ENCODE data around the gene TMTC1.

Gene TMTC1

DNA sequence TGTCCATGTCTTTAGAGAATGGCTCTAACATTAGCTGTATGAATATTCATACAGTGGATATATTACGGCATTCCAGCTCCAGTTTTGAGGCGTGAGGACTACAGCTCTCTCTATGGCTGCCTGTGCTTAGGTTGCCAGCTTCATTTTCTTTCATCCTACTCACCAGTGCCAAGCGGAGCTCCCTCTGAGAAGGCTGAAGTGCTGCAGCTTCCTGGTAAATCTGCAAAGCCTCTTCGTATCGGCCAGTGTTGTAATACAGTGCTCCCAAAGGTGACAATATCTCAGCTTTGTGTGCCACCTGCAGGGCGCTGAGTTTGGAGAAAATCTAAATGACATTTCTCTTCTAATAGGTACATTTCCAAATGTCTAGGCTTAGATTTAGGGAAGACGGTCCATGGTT lies 266.5 kb downstream of the TMTC1 start:
- DNase-seq: no peak

DNA sequence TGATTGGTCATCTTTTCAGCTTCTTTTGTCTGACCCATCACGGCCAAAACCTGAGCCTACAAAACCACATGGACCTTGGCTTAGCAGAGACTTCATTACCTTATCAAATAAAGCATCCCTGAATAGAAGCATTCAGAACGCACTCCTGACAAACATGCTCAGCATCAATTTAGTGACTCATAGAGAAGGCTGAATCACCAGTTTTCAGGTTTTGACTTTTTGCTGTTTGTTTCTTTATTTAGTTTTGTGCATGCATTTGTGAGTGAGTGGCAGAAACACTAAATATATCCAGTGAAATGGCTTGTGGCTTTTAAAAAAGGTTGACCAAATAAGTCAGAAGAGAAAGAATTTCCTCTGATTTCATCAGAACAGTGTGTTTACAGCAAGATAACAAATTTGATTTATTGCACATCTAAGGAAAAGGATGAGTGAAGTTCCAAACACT lies 267.3 kb downstream of the TMTC1 start:
- DNase-seq: no peak

DNA sequence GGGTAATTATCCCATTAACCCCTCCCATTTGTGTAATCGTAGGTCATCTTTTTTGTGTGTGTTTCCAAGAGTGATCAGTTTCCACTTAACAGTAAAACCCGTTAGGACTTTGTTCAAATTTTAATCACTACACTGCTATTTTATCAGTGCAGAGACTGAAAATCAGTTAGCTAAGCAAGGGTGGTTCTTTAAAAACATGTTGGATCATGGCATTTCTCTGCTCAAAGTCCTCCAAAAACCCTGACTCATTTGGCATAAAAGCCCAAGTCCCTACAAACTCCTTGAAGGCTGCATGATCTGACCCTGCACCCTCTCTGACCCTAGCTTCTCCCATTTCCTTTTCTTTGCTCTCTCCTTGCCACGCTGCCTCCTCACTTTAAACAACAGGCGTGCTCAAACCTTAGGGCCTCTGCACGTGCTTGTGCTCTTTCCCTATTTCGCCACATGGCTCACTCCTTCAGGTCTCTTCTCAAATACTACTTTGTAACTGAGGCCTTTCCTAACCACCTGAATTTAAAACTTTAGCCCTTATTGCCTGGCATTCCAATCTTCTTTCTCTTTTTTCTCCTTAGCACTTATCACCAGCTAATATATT lies 273.1 kb downstream of the TMTC1 start:
- no peak for DNase-seq

DNA sequence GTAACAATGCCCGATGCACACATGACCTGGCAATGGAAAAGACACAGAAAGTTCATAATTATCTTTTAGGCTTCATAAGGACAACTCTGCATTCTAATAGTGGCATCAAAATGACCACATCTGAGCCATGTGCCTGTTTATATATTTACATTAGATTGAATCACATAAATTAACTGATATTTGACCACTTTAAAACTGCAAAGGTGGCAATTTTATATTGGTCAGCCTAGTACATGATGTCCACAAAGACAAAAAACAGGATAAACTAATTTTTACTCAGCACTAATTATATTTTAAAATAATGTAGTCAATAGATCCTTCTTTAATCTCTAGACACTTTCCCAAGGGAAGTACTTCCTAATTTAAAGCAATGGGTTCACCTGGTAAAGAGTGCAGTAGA lies 274.2 kb downstream of the TMTC1 start:
- DNase-seq: no peak

DNA sequence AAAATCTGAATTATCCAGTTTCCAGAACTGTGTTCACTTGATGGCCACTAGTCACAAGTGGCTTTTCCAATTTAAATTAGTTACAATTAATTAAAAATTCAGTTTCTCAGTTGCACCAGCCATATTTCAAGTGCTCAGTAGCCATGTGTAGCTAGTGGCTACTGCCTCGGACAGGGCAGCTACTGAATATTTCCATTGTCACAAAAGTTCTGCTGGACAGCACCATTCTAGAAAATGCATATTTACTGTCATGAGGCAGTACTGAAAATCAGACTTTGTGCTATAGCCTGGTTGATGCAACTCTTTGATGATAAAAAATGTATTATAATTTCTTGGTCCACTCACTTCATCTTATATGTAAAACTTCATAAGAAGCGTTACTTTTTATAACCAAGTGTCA lies 274.8 kb downstream of the TMTC1 start:
- DNase-seq: no peak

GRCh38 chr12:29505122-29505521 lies 278.6 kb downstream of the TMTC1 start:
- DNase-seq: no peak

DNA sequence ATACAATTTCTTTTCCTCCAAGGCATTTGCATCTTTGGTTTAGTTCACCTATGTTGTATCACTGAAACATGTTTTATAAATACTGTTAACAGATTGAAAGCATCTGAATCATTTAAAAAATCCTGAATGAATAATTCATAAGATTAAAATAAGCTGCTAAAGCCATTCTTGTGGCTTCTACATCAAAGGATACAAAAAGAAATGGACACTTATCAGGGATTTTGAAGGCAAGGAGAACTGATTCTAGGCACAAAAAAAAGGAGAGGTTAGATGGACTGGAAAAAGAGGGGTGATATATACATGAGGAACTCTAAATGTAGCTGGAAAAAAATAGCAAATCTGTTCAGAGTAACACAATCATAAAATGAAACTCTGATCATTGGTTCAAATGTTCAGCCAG lies 280.5 kb downstream of the TMTC1 start:
- no peak for DNase-seq

DNA sequence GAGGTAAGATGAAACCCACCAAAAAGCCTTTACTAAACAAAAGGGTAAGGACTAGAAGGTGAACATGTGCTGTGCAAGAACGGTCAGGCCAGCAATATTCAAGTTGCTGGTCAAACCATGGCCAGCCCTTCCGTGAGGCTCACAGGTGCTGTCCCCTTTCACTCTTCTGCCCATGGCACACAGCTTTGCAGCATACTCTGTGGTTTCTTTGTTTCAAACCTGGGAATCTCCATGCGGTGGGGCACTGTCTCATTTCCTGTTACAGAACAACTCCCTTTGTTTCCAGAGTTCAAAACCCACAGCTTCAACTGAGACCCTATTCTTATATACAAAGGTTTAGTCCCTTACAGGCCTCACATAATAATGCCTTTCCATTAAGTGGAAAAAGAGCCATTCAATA lies 284.5 kb downstream of the TMTC1 start:
- no peak for DNase-seq

GRCh38 chr12:29497588-29497987 lies 286.2 kb downstream of the TMTC1 start, which contains the start of gene OVCH1:
Gene OVCH1, minus strand, starts transcription at chr12:29497686. Its CDS starts 0 bp downstream, at chr12:29497686.
- no peak for DNase-seq

- DNase-seq: no peak
These were observed 290.9 kb downstream of the TMTC1 start for GRCh38 chr12:29492891-29493290.

DNA sequence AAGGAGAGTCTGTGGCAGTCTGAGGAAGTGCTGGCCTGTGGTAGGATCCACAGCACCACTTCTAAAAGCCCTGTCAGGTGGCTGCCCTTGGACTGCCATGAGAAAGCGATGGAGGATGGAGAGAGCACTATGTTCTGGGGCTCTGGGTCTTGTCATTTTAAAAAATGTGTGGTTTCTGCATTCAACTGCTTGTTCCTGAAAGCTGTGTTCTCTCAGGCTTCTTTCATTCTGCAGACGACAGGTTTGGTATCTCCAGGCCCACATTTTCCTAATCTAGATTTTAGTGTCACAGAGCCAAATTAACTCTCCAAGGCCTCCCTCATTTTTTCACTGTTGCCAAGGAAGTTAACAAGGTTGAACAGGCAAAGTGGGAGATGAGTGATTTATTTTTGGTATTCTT lies 296.8 kb downstream of the TMTC1 start:
- no peak for DNase-seq

DNA sequence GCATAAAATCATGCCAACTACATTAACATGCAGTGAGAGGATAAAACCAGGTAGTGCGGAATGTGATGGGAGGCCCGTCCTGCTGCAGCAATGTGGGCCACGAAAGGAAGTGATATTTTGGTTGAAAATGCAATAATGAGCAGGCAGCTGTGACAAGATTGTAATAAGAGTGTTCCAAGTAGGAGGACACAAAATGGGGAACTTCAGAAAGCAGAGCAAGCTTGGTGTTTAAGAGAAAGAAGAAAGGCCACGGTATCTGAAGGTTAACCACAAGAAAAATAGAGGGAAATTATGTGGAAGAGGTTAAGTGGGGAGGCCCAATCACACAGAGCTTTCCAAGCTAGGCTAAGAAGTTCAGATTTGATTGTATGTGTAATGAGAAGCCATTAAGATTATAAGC lies 320.5 kb downstream of the TMTC1 start:
- DNase-seq: no peak

GRCh38 chr12:29460082-29460481 lies 323.7 kb downstream of the TMTC1 start:
- no peak for DNase-seq

DNA sequence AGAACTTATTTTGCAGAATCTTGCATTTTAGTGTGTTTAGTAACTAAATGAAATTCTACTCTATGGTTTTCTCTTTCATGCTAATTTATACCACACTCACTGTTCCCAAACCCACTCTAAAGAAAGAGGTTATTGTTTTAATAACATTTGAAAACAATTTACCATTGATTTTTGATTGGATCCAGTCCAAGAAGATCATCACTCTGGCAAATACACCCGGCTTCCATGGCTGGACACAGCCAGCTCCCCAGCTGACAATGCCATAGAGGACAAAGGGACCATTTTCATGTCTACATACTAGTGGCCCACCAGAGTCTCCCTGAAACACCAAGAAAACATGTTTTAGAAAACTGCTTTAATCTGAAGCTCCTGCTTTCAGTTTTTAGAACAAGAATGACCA lies 328.7 kb downstream of the TMTC1 start:
- no peak for DNase-seq

GRCh38 chr12:29451888-29452287 lies 331.9 kb downstream of the TMTC1 start:
- no peak for DNase-seq

Data from DMS 273 treated with DMSO at 0.1 percent for 48 hours (cell line).